HG02763 (cell line): ENCODE results near the gene NSFL1C.

Experiments used
- ATAC-seq: cut with Tn5 transposase; IDR thresholded peaks from one replicate; pipeline ENCODE4 v1.9.1; 2021; ENCODE audit warnings: mild to moderate bottlenecking, moderate library complexity; ENCODE audit not compliant: unreplicated experiment

NSFL1C gene

GRCh38 chr20:1462834-1463233 lies 3.8 kb downstream of the NSFL1C start:
- no peak for ATAC-seq

- ATAC-seq, result no peak
Observed at GRCh38 chr20:1462001-1462400, 4.6 kb downstream of the NSFL1C start.

GRCh38 chr20:1460275-1460674 lies 6.4 kb downstream of the NSFL1C start:
- ATAC-seq, result no peak

GRCh38 chr20:1457992-1458391 lies 8.7 kb downstream of the NSFL1C start:
- ATAC-seq, result no peak

- no peak for ATAC-seq
Observed at GRCh38 chr20:1456300-1456699, 10.3 kb downstream of the NSFL1C start.

- no peak for ATAC-seq
Observed at GRCh38 chr20:1450926-1451491, 15.6 kb downstream of the NSFL1C start.

GRCh38 chr20:1449370-1449769 lies 17.3 kb downstream of the NSFL1C start:
- ATAC-seq, result no peak

- no peak for ATAC-seq
Observed at GRCh38 chr20:1448081-1448620, 18.5 kb downstream of the NSFL1C start.

- ATAC-seq, result no peak
Observed at GRCh38 chr20:1446536-1446935, 20.1 kb downstream of the NSFL1C start.

GRCh38 chr20:1443085-1443484 lies 23.6 kb downstream of the NSFL1C start:
- no peak for ATAC-seq

GRCh38 chr20:1442304-1442703 lies 24.3 kb downstream of the NSFL1C start:
- ATAC-seq, result no peak

- no peak for ATAC-seq
Observed at GRCh38 chr20:1441133-1441532, 25.5 kb downstream of the NSFL1C start.

GRCh38 chr20:1440024-1440423 lies 26.6 kb downstream of the NSFL1C start:
- no peak for ATAC-seq

GRCh38 chr20:1438361-1438760 lies 28.3 kb downstream of the NSFL1C start:
- no peak for ATAC-seq

- peak; percentile 41 for ATAC-seq
Observed at GRCh38 chr20:1437235-1437904, 29.3 kb downstream of the NSFL1C start.

- ATAC-seq, result no peak
Observed at GRCh38 chr20:1436263-1436662, 30.4 kb downstream of the NSFL1C start.

GRCh38 chr20:1435337-1435699 lies 31.3 kb downstream of the NSFL1C start:
- ATAC-seq, result no peak

- ATAC-seq, result peak; percentile 88
Observed at GRCh38 chr20:1434571-1435336, 31.9 kb downstream of the NSFL1C start.

- ATAC-seq, result no peak
Observed at GRCh38 chr20:1431158-1431557, 35.5 kb downstream of the NSFL1C start.

- ATAC-seq, result no peak
Observed at GRCh38 chr20:1430004-1430451, 36.6 kb downstream of the NSFL1C start.

GRCh38 chr20:1429143-1429728 lies 37.4 kb downstream of the NSFL1C start:
- no peak for ATAC-seq
